Suppressor macrophage treated with lipopolysaccharide for 1 hour (primary cell): ENCODE data around the gene HSPB3.
"Not testable (repeated sequence)": the region's sequence is repeated elsewhere in the genome, so short reads cannot be mapped to it uniquely, and the experiment has no call there.

Experiments
- DNase-seq, 3 donors: peaks; one replicate each; pipeline ENCODE4 v3.0.0-alpha.2; 2020 to 2022

Gene HSPB3, protein sequence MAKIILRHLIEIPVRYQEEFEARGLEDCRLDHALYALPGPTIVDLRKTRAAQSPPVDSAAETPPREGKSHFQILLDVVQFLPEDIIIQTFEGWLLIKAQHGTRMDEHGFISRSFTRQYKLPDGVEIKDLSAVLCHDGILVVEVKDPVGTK

DNA sequence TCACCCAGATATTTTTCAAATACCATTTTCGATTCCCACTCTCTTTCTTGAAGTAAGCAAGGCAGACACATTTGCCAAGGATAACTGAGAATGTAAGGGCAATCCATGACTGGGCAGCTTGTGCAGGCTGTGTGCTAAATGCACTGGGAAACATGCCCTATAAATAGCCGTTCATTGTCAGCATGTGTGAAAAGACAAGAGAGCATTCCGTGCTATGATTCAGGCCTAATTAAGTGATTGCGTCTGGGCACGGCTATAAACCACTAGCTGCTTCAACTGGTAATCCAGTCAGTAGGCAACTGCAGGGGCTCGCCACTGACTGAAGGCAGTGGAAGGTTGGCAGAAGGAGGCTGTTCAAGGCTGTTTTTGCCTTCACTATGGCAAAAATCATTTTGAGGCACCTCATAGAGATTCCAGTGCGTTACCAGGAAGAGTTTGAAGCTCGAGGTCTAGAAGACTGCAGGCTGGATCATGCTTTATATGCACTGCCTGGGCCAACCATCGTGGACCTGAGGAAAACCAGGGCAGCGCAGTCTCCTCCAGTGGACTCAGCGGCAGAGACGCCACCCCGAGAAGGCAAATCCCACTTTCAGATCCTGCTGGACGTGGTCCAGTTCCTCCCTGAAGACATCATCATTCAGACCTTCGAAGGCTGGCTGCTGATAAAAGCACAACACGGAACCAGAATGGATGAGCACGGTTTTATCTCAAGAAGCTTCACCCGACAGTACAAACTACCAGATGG is at the start of gene HSPB3:
HSPB3 (plus strand) TSS at position 287 of the 745 bp plus-strand sequence; CDS start at position 378, 91 bp downstream.
- DNase-seq: no peak

- no peak for DNase-seq
Measured at GRCh38 chr5:54411176-54411575, 44.3 kb upstream of the HSPB3 start.

DNA sequence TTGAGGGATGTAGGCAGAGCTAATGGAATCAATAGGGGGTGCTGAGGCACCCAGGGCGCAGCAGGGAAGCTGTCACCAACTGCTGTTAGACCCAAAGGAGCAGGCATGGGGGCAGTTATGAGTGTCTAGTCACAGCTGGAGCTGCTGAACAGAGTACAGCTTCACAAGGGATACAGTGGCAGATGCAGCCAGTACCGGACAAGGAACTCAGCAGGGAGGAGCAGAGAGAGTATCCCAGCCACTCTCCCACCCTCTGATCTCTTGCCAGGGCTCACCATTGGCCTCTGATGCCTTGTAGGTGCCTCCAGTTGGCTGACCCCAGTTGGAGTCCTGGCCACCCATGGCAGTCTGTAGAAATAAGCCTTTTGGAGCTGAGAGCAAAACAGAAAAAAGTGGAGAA is 42.6 kb upstream of the HSPB3 start:
- no peak for DNase-seq

GRCh38 chr5:54415147-54415546 is 40.4 kb upstream of the HSPB3 start:
- DNase-seq: no peak

- DNase-seq: no peak
Measured at GRCh38 chr5:54415896-54416601, 39.5 kb upstream of the HSPB3 start.

GRCh38 chr5:54419573-54420423 is 35.7 kb upstream of the HSPB3 start:
- DNase-seq: peak; percentile 69 to 86 (median 75)

GRCh38 chr5:54420511-54420910 is 35.0 kb upstream of the HSPB3 start:
- not testable (repeated sequence) for DNase-seq

GRCh38 chr5:54421976-54422375 is 33.5 kb upstream of the HSPB3 start:
- DNase-seq: no peak

GRCh38 chr5:54425258-54425657 is 30.2 kb upstream of the HSPB3 start:
- DNase-seq: no peak

GRCh38 chr5:54426209-54426608 is 29.3 kb upstream of the HSPB3 start:
- DNase-seq: no peak

- not testable (repeated sequence) for DNase-seq
Measured at GRCh38 chr5:54434650-54435049, 20.8 kb upstream of the HSPB3 start.

- DNase-seq: peak; percentile 28 to 51 (median 38)
Measured at GRCh38 chr5:54438620-54439389, 16.7 kb upstream of the HSPB3 start.

DNA sequence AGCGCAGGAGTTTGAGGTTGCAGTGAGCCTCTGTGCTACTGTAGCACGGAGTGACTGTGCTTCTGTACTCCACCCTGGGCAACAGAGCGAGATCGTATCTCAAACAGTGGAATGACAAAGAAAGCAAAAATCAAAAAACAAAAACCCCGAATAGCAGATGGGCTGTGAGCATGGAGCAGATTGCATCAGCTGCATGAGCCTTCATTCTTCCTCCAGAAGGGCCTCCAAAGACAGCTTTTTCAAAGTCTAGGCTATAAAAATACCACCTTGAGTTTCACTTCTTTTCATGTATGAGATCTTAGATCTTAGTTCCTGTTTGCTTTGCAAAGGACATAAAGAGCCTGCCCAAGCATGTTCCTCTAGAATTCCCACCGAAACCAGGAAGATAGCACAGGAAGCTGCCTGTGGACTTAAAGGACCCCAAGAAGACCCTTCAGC is 15.0 kb upstream of the HSPB3 start:
- peak; percentile 23 to 40 (median 26) for DNase-seq

DNA sequence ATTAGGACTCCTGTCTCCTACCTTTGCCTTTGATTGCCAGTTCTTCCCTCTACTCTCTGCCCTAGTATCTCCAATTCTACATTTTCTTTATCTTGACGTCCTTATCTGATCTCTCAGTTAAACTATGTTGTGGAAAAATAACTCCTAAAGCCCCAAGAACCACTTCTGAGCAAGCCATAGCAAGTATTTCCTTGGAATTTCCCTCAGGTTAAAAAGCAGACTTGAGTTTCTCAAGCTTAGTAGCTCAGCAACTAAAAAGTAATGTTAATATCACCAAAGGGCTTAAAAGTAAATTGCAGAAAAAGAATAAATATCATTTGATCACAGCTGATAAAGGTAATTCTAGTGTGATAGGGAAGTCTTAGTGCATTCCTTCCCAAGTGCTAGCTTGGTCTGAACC is 13.2 kb upstream of the HSPB3 start:
- no peak for DNase-seq

DNA sequence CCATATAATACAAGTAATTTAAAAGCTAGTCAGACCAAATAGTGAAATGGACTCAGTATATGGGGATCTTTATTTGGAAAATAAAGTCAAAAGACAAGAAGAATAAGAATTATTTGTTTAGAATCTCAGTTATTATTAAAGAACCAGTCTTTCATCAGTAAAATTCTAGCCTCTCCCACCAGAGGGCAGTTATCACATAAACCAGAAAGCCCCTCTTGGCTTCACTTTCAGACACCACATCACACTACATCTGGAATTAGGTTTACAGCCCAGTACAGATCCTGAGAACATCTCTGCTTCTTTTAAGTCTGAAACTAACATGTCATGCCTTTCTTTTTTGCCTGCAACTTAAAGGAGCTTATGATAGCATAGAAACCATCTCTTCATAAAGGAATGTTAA is 12.2 kb upstream of the HSPB3 start:
- peak; percentile 35 to 45 (median 40) for DNase-seq

GRCh38 chr5:54445691-54446378 is 9.7 kb upstream of the HSPB3 start:
- no peak for DNase-seq

GRCh38 chr5:54446379-54446732 is 9.1 kb upstream of the HSPB3 start:
- DNase-seq: no peak

DNA sequence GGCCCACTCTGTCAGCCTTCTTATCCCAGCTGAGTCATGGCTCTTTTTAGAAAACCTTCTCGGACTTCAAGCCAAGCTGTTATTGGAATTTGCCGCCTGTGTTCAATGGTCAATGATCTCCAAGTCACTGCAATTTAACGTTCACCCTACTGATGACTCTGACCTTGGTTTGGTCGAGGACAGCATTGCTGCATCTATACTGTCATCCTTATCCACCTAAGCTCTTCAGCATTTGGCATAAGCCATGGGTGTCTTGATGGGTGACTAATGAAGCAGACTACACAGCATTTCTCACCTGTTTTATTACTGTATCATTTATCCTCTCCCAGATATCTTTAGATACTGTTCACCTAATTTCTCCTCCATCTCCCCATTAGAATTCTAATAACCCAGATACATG is 5.6 kb upstream of the HSPB3 start:
- DNase-seq: no peak

DNA sequence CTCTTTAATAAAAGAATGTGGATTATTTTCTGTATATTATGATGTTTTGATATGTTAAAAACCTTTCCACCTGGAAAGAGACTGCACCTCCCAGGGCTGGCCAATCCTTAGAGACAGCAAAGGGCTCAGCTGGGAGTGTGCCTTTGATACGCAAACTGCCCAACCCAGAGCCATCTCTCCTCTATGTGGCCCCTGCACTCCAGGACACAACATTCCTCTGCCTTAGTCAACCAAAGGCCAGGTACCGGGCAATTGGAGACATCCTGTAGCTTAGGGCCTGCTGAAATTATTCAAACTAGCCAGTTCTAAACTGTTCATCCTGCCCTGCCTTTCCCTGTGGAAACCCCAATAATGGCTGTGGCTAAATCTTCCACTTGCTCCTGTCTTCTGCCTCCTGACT is 5.0 kb upstream of the HSPB3 start:
- DNase-seq: no peak

DNA sequence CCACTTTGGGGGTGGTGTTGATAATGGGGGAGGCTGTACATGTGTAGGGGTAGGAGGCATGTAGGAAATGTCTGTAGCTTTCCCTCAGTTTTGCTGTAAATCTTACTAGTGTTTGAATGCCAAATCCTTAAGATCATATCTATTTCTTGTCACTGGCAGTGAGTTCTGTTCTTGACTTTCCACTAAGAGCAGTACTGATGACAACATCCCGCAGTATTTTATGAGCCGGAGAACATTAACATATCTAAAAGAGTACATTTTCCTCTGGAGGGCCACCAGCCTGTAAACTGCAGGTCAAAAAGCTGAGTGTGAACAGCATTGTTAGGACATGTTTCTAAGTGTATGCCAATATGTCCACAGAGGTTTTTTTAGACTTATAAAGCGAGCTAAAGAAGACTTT is 2.5 kb upstream of the HSPB3 start:
- DNase-seq: no peak

- DNase-seq: no peak
Measured at GRCh38 chr5:54454602-54455001, 897 bp upstream of the HSPB3 start.
